ENCODE results near the gene TBC1D4. TPM values are rescaled to one million over a fixed set of nuclear protein-coding genes. Genes with fewer than 3 reads are reported as not detected.
"Not testable (repeated sequence)": the region's sequence is repeated elsewhere in the genome, so short reads cannot be mapped to it uniquely, and the experiment has no call there.

TBC1D4 gene
- total and polyA plus RNA-seq, 2 donors (not counting 1 experiment from before 2014, with no cell fraction given) = 10.3 to 15.4 TPM

DNA sequence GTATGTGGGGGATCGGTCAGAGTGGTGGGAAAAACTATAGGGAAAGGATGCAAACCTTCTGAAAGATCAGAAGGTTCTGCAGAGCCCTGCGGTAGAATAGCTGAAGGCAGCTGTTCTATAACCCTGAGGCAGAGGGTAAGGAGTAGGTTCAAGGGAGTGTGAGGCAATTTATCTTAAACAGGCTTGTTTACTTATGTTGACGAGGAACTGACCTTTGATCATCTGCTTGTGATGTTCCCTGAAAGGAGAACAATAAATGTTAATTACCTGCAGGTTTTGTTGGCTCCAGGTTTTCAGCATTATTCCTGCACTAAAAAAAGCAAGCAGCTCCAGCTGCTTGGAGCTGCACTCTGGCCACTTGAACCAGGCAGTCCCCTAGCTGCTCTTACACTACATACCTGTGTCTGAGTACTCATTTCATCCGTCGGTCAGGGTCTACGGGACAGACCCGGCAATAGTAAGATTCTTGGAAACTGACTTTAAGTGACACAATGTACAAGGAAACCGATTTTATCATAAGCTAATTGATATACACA lies 202.1 kb downstream of the TBC1D4 start:
- TF ChIP-seq, protein P1, sequence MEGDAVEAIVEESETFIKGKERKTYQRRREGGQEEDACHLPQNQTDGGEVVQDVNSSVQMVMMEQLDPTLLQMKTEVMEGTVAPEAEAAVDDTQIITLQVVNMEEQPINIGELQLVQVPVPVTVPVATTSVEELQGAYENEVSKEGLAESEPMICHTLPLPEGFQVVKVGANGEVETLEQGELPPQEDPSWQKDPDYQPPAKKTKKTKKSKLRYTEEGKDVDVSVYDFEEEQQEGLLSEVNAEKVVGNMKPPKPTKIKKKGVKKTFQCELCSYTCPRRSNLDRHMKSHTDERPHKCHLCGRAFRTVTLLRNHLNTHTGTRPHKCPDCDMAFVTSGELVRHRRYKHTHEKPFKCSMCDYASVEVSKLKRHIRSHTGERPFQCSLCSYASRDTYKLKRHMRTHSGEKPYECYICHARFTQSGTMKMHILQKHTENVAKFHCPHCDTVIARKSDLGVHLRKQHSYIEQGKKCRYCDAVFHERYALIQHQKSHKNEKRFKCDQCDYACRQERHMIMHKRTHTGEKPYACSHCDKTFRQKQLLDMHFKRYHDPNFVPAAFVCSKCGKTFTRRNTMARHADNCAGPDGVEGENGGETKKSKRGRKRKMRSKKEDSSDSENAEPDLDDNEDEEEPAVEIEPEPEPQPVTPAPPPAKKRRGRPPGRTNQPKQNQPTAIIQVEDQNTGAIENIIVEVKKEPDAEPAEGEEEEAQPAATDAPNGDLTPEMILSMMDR (conservative IDR thresholded peaks at IDR 0.05 in 1 of 2, IDR thresholded peaks at IDR 0.05 in 1 of 2; ENCODE audit: low read depth in 1 of 2, low read length in 2 of 2) = no peak
- no peak for TF ChIP-seq EZH2 (IDR thresholded peaks at IDR 0.05; ENCODE audit: low read length, missing control alignments)
- Histone ChIP-seq H3K9me3 (ENCODE audit: control insufficient read depth, insufficient read depth, low read depth, low read length) (no peaks in the 10 kb centered on the region), H4K20me1 (ENCODE audit: control insufficient read depth, extremely low read depth, insufficient read depth, low read length) (no peaks in the 10 kb centered on the region), H3K4me3 (replicated peaks in 1 of 4; ENCODE audit: control extremely low read depth in 1 of 4, insufficient read depth in 1 of 4, low read depth in 3 of 4, low read length in 4 of 4) (no peak overlapping the region), H3K27ac (ENCODE audit: insufficient read depth, low read length) (no peak overlapping the region), H2AFZ (ENCODE audit: low read length) (no peak overlapping the region), H3K9ac (ENCODE audit: insufficient read depth, low read length) (no peak overlapping the region), H3K4me2 (ENCODE audit: extremely low read depth, insufficient read depth, low read length) (no peak overlapping the region), H3K36me3 (ENCODE audit: control insufficient read depth, insufficient read depth, low read length) (no peaks in the 10 kb centered on the region), H3K4me1 (ENCODE audit: control insufficient read depth, extremely low read depth, insufficient read depth, low read length) (no peaks in the 10 kb centered on the region), H3K79me2 (ENCODE audit: control insufficient read depth, insufficient read depth, low read length) (no peaks in the 10 kb centered on the region), H3K27me3 (ENCODE audit: control insufficient read depth, insufficient read depth, low read length) (no peaks in the 10 kb centered on the region)
- no peak for DNase-seq (ENCODE audit: low read depth in 2 of 2)

DNA sequence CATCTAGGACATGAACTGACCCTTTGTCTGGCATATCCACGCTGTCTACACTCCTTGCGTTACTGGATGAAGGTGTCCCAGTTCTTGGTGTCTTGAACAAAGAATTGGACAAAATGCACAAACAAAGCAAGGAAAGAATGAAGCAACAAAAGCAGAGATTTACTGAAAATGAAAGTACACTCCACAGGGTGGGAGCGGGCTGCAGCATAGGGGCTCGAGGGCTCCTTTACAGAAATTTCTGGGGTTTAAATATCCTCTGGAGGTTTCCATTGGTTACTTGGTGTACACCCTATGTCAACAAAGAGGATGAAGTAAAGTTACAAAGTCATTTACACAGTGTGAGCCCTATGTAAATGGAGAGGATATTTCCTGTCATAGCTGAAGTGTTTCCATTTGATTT lies 208.3 kb downstream of the TBC1D4 start:
- H3K79me2 ChIP-seq (ENCODE audit: control insufficient read depth, insufficient read depth, low read length); H3K36me3 ChIP-seq (ENCODE audit: control insufficient read depth, insufficient read depth, low read length); H3K9me3 ChIP-seq (ENCODE audit: control insufficient read depth, insufficient read depth, low read depth, low read length); H3K27me3 ChIP-seq (ENCODE audit: control insufficient read depth, insufficient read depth, low read length); H4K20me1 ChIP-seq (ENCODE audit: control insufficient read depth, extremely low read depth, insufficient read depth, low read length); H3K4me2 ChIP-seq (ENCODE audit: extremely low read depth, insufficient read depth, low read length); H3K4me3 ChIP-seq (replicated peaks in 1 of 4; ENCODE audit: control extremely low read depth in 1 of 4, insufficient read depth in 1 of 4, low read depth in 3 of 4, low read length in 4 of 4); H3K9ac ChIP-seq (ENCODE audit: insufficient read depth, low read length); H2AFZ ChIP-seq (ENCODE audit: low read length); DNase-seq (ENCODE audit: low read depth in 2 of 2); H3K27ac ChIP-seq (ENCODE audit: insufficient read depth, low read length); H3K4me1 ChIP-seq (ENCODE audit: control insufficient read depth, extremely low read depth, insufficient read depth, low read length): not testable (repeated sequence)

DNA sequence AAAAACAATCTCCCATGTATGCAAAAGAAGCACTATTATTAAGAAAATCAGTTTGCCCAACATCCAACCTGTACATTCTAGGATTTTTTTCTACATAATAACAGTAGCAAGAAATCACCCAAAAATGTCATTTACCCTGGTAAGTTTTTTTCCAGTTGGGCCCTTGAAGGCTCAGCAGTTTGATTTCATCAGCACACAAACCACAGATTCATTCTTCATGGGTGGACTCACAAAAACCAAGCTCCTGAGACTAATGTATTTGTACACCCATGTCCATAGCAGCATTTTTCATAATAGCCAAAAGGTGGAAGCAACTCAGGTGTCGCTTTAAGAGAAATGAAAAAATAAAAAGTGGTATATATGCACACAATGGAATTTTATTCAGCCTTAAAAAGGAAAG lies 210.1 kb downstream of the TBC1D4 start:
- no peaks in the 10 kb centered on the region for H3K36me3 ChIP-seq (ENCODE audit: control insufficient read depth, insufficient read depth, low read length)
- H2AFZ ChIP-seq (ENCODE audit: low read length) = no peak overlapping the region
- no peaks in the 10 kb centered on the region for H4K20me1 ChIP-seq (ENCODE audit: control insufficient read depth, extremely low read depth, insufficient read depth, low read length)
- TF ChIP-seq EZH2 (IDR thresholded peaks at IDR 0.05; ENCODE audit: low read length, missing control alignments) = no peak
- TF ChIP-seq, protein P1 (conservative IDR thresholded peaks at IDR 0.05 in 1 of 2, IDR thresholded peaks at IDR 0.05 in 1 of 2; ENCODE audit: low read depth in 1 of 2, low read length in 2 of 2) = no peak
- H3K9ac ChIP-seq (ENCODE audit: insufficient read depth, low read length) = no peak overlapping the region
- H3K27me3 ChIP-seq (ENCODE audit: control insufficient read depth, insufficient read depth, low read length) = no peaks in the 10 kb centered on the region
- no peaks in the 10 kb centered on the region for H3K79me2 ChIP-seq (ENCODE audit: control insufficient read depth, insufficient read depth, low read length)
- no peak overlapping the region for H3K27ac ChIP-seq (ENCODE audit: insufficient read depth, low read length)
- H3K4me2 ChIP-seq (ENCODE audit: extremely low read depth, insufficient read depth, low read length) = no peak overlapping the region
- H3K4me3 ChIP-seq (replicated peaks in 1 of 4; ENCODE audit: control extremely low read depth in 1 of 4, insufficient read depth in 1 of 4, low read depth in 3 of 4, low read length in 4 of 4) = no peak overlapping the region
- H3K9me3 ChIP-seq (ENCODE audit: control insufficient read depth, insufficient read depth, low read depth, low read length) = no peaks in the 10 kb centered on the region
- no peaks in the 10 kb centered on the region for H3K4me1 ChIP-seq (ENCODE audit: control insufficient read depth, extremely low read depth, insufficient read depth, low read length)
- DNase-seq (ENCODE audit: low read depth in 2 of 2) = peak; percentile 12 to 61

DNA sequence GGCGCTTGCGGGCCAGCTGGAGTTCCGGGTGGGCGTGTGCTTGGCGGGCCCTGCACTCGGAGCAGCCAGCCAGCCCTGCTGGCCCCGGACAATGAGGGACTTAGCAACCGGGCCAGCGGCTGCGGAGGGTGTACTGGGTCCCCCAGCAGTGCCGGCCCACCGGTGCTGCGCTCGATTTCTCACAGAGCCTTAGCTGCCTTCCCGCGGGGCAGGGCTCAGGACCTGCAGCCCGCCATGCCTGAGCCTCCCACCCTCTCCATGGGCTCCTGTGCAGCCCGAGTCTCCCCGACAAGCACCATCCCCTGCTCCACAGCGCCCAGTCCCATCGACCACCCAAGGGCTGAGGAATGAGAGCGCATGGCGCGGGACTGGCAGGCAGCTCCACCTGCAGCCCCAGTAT lies 213.5 kb downstream of the TBC1D4 start:
- H2AFZ ChIP-seq (ENCODE audit: low read length); H3K27ac ChIP-seq (ENCODE audit: insufficient read depth, low read length); H3K4me3 ChIP-seq (replicated peaks in 1 of 4; ENCODE audit: control extremely low read depth in 1 of 4, insufficient read depth in 1 of 4, low read depth in 3 of 4, low read length in 4 of 4); H3K27me3 ChIP-seq (ENCODE audit: control insufficient read depth, insufficient read depth, low read length); H3K9ac ChIP-seq (ENCODE audit: insufficient read depth, low read length); H3K4me1 ChIP-seq (ENCODE audit: control insufficient read depth, extremely low read depth, insufficient read depth, low read length); H4K20me1 ChIP-seq (ENCODE audit: control insufficient read depth, extremely low read depth, insufficient read depth, low read length); H3K79me2 ChIP-seq (ENCODE audit: control insufficient read depth, insufficient read depth, low read length); H3K36me3 ChIP-seq (ENCODE audit: control insufficient read depth, insufficient read depth, low read length); H3K9me3 ChIP-seq (ENCODE audit: control insufficient read depth, insufficient read depth, low read depth, low read length); DNase-seq (ENCODE audit: low read depth in 2 of 2); H3K4me2 ChIP-seq (ENCODE audit: extremely low read depth, insufficient read depth, low read length): not testable (repeated sequence)

All from fibroblast of lung (primary cell).